Measurements from ENCODE around the gene PAXX. TPM values are rescaled to one million over a fixed set of nuclear protein-coding genes. Genes with fewer than 3 reads are reported as not detected.

Gene PAXX
- total and polyA plus RNA-seq, 9 of the 15 experiments (the other 6 are each of a cell fraction or from before 2014, with no cell fraction given): 1.2 to 175 (median 38.5) TPM

DNA sequence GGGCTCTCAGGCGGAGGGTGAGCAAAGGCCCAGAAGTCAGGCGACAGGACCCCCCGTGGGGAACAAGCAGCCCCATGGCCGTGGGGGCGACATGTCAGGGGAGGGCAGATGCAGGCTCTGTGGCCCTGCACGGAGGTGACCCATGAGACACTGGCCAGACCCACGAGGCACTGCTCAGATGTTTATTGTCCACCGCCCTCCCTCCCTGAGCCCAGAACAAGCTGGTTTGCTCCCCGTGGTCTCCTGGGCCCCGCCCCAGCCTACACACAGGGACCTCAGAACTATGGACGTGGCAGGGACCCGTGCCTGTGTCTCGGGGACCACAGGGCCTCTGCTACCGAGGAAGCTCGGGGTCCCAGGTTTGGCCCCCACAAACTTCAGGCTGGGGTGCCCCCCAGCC lies 37.8 kb downstream of the PAXX start:
- in situ Hi-C loops (cut with MboI): no loop called here
- CTCF ChIA-PET (ENCODE audit: low intra/inter-chr PET ratio): interaction anchor here (0.6 to 3.0 kb wide), 6 partner anchors 14 to 246 kb away, joined by 3 to 17 read pairs (median 4); partner anchors contain the start of genes NPDC1 and TMEM141
- Histone ChIP-seq H3K9me1 (ENCODE audit: control insufficient read depth, insufficient read depth, low read length) (no peaks in the 10 kb centered on the region), H3K36me3 (ENCODE audit: control insufficient read depth, insufficient read depth, low read length) (no peaks in the 10 kb centered on the region), H3K4me2 (ENCODE audit: insufficient read depth, low read length) (no peak overlapping the region), H3K4me1 (replicated peaks in 1 of 2; ENCODE audit: control insufficient read depth in 2 of 2, insufficient read depth in 2 of 2, low read length in 2 of 2) (peaks cover 9 to 85% of the 10 kb centered on the region in 2 experiments; a peak in 4 of 5 replicates), H2AFZ (ENCODE audit: low read depth, low read length) (no peak overlapping the region), H3K4me3 (no peak overlapping the region), H3K9me3 (replicated peaks; ENCODE audit: control insufficient read depth, insufficient read depth, low read depth, low read length) (no peaks in the 10 kb centered on the region), H3K27me3 (ENCODE audit: control insufficient read depth in 2 of 2, insufficient read depth in 2 of 2, low read length in 2 of 2) (no peaks in the 10 kb centered on the region), H3K9ac (ENCODE audit: insufficient read depth in 1 of 2, low read depth in 2 of 2, low read length in 2 of 2) (no peak overlapping the region), H3K27ac (ENCODE audit: extremely low read depth, low read depth, low read length) (no peak overlapping the region), H4K20me1 (replicated peaks; ENCODE audit: control insufficient read depth, insufficient read depth, low read length) (no peaks in the 10 kb centered on the region), H3K79me2 (ENCODE audit: control insufficient read depth, insufficient read depth, low read length) (peaks cover 3% of the 10 kb centered on the region; the same call in 1 of the 3 replicates)
- no peak for ATAC-seq
- no TSS peak for BruUV-seq (replicated peaks)
- no peak for FAIRE-seq
- DNase-seq (ENCODE audit: extremely low read depth in 1 of 4, low spot score in 3 of 4): no peak
- 26% methylated on average over 12 of the region's 15 CpGs for WGBS (ENCODE audit: insufficient coverage, low coverage, missing lambda C conversion rate)
- intact Hi-C loops (cut with micrococcal nuclease): no loop called here
- POLR2A ChIA-PET: interaction anchor here (0.6 to 0.7 kb wide), 3 partner anchors 82 to 154 kb away, joined by 3 to 4 read pairs (median 3); no protein-coding TSS in a partner anchor
- no peak for TF ChIP-seq ZNF668 (CRISPR knock-in tag; IDR thresholded peaks at IDR 0.05)
- TF ChIP-seq ZFP36 (IDR thresholded peaks at IDR 0.05; ENCODE audit: low read depth, low read length, partially characterized antibody): no peak
- TF ChIP-seq EP400 (IDR thresholded peaks at IDR 0.05): no peak
- TF ChIP-seq CC2D1A (IDR thresholded peaks at IDR 0.05): no peak

Data from K562 (cell line).